Measurements from ENCODE around the gene PLTP. TPM values are rescaled to one million over a fixed set of nuclear protein-coding genes. Genes with fewer than 3 reads are reported as not detected.

PLTP gene
- total and polyA plus RNA-seq, 2 donors (not counting 3 experiments of a cell fraction or from before 2014, with no cell fraction given): 62.1 to 118 TPM

DNA sequence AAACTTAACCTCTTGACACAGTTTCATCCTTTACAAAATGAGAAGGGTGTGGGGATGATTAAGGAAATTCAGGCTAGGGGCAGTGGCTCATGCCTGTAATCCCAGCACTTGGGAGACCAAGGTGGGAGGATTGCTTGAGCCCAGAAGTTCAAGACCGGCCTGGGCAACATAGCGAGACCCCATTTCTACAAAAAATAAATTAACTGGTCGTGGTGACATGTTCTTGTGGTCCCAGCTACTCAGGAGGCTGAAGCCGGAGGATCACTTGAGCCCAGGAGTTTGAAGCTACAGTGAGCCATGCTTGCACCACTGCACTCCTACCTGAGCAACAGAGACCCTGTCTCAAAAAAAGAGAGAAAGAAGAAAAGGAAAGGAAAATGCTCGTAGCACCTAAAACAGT, 45.5 kb downstream of the PLTP start:
- H3K27me3 ChIP-seq (ENCODE audit: control insufficient read depth in 2 of 2, insufficient read depth in 2 of 2, low read length in 2 of 2): no peaks in the 10 kb centered on the region
- H3K4me1 ChIP-seq (ENCODE audit: control insufficient read depth, extremely low read depth, insufficient read depth, low read length): no peaks in the 10 kb centered on the region
- no peak overlapping the region for H3K4me2 ChIP-seq (ENCODE audit: insufficient read depth, low read length)
- CTCF ChIA-PET: interaction anchor here (2.0 kb wide), 1 partner anchor 24 kb away, joined by 6 read pairs; the partner anchor contains the start of genes CTSA and NEURL2
- TF ChIP-seq POLR2AphosphoS5 (IDR thresholded peaks at IDR 0.05; ENCODE audit: insufficient read depth, low read depth, low read length): no peak
- no peak for TF ChIP-seq GATA2 (IDR thresholded peaks at IDR 0.05; ENCODE audit: insufficient read depth, insufficient read length, low read depth, low read length)
- TF ChIP-seq, protein P1, sequence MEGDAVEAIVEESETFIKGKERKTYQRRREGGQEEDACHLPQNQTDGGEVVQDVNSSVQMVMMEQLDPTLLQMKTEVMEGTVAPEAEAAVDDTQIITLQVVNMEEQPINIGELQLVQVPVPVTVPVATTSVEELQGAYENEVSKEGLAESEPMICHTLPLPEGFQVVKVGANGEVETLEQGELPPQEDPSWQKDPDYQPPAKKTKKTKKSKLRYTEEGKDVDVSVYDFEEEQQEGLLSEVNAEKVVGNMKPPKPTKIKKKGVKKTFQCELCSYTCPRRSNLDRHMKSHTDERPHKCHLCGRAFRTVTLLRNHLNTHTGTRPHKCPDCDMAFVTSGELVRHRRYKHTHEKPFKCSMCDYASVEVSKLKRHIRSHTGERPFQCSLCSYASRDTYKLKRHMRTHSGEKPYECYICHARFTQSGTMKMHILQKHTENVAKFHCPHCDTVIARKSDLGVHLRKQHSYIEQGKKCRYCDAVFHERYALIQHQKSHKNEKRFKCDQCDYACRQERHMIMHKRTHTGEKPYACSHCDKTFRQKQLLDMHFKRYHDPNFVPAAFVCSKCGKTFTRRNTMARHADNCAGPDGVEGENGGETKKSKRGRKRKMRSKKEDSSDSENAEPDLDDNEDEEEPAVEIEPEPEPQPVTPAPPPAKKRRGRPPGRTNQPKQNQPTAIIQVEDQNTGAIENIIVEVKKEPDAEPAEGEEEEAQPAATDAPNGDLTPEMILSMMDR (IDR thresholded peaks at IDR 0.05; ENCODE audit: extremely low read depth in 1 of 2, insufficient read depth in 1 of 2, low read depth in 1 of 2, low read length in 2 of 2): no peak
- TF ChIP-seq, protein P2, sequence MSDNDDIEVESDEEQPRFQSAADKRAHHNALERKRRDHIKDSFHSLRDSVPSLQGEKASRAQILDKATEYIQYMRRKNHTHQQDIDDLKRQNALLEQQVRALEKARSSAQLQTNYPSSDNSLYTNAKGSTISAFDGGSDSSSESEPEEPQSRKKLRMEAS (IDR thresholded peaks at IDR 0.05; ENCODE audit: insufficient read depth, insufficient read length): no peak
- no peak for TF ChIP-seq MYC (IDR thresholded peaks at IDR 0.05; ENCODE audit: low read depth, low read length)
- no peak for TF ChIP-seq EZH2 (IDR thresholded peaks at IDR 0.05; ENCODE audit: borderline replicate concordance, low read depth, low read length, severe bottlenecking)
- TF ChIP-seq POLR2A (IDR thresholded peaks at IDR 0.05; ENCODE audit: low read depth, low read length): no peak
- TF ChIP-seq JUN (IDR thresholded peaks at IDR 0.05; ENCODE audit: borderline replicate concordance, insufficient read depth, insufficient read length, low read depth): no peak
- TF ChIP-seq FOS (IDR thresholded peaks at IDR 0.05; ENCODE audit: borderline replicate concordance, insufficient read depth, low read length): no peak
- H3K4me3 ChIP-seq (replicated peaks in 1 of 3; ENCODE audit: insufficient read depth in 1 of 3, low read depth in 1 of 3, low read length in 3 of 3): no peak overlapping the region
- no peak overlapping the region for H3K9ac ChIP-seq (replicated peaks; ENCODE audit: extremely low read depth, insufficient read depth, low read length)
- no peak overlapping the region for H2AFZ ChIP-seq (ENCODE audit: low read depth, low read length)
- H3K9me3 ChIP-seq (replicated peaks; ENCODE audit: control insufficient read depth, insufficient read depth, low read length): no peaks in the 10 kb centered on the region
- DNase-seq (ENCODE audit: low read depth, low spot score): no peak
- H3K79me2 ChIP-seq (ENCODE audit: control insufficient read depth, insufficient read depth, low read length): no peaks in the 10 kb centered on the region
- dilution Hi-C loops (cut with MboI; ENCODE audit: extremely low pct_ligation_motif_present, low sequenced_read_pairs) (no loop called here), intact Hi-C loops (cut with micrococcal nuclease) (no loop called here)
- no peaks in the 10 kb centered on the region for H4K20me1 ChIP-seq (replicated peaks; ENCODE audit: control insufficient read depth, extremely low read depth, insufficient read depth, low read length)
- no peaks in the 10 kb centered on the region for H3K36me3 ChIP-seq (ENCODE audit: control insufficient read depth in 2 of 2, extremely low read depth in 1 of 2, insufficient read depth in 2 of 2, low read length in 2 of 2)
- no TSS peak for BruUV-seq (replicated peaks)
- H3K9me1 ChIP-seq (replicated peaks; ENCODE audit: control insufficient read depth, extremely low read depth, insufficient read depth, low read length): no peaks in the 10 kb centered on the region
- H3K27ac ChIP-seq (ENCODE audit: insufficient read depth, low read depth, low read length): no peak overlapping the region
- FAIRE-seq: no peak
- POLR2A ChIA-PET: interaction anchor here (2.2 kb wide), 1 partner anchor 14 kb away, joined by 9 read pairs; the partner anchor contains the start of gene ZSWIM1
